Measurements from ENCODE around the gene RPL12. TPM values are rescaled to one million over a fixed set of nuclear protein-coding genes. Genes with fewer than 3 reads are reported as not detected.

RPL12 gene
- total and polyA plus RNA-seq, 9 of the 15 experiments (the other 6 are each of a cell fraction or from before 2014, with no cell fraction given): 1,614 to 4,558 (median 2,531) TPM

DNA sequence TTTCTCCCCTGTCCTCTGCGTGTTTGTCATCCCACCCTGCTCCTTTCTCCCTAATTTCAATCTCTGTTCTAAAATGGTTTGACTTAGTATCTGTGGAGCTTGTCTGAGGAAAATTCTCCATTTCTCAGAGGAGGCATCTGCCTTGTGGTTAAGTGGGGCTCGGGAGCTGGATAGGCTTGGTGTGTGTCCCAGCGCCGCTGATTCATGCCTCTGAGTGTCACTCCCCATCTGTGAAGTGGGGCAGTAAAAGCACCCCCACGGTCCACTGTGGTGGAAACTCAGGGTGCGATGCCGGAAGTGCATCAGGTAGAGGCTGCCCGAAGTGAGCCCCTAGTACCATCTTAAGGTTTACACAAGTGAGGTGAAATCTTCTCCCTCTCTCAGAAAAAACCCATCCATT lies 37.7 kb upstream of the RPL12 start:
- Histone ChIP-seq H3K4me3 (no peak overlapping the region), H3K9me1 (ENCODE audit: control insufficient read depth, insufficient read depth, low read length) (no peaks in the 10 kb centered on the region), H3K4me1 (replicated peaks in 1 of 2; ENCODE audit: control insufficient read depth in 2 of 2, insufficient read depth in 2 of 2, low read length in 2 of 2) (peaks cover 0 to 16% of the 10 kb centered on the region in 2 experiments; a peak in 2 of 5 replicates), H3K27me3 (ENCODE audit: control insufficient read depth in 2 of 2, insufficient read depth in 2 of 2, low read length in 2 of 2) (no peaks in the 10 kb centered on the region), H2AFZ (ENCODE audit: low read depth, low read length) (no peak overlapping the region), H3K79me2 (ENCODE audit: control insufficient read depth, insufficient read depth, low read length) (no peaks in the 10 kb centered on the region), H3K9me3 (replicated peaks; ENCODE audit: control insufficient read depth, insufficient read depth, low read depth, low read length) (no peaks in the 10 kb centered on the region), H3K36me3 (ENCODE audit: control insufficient read depth, insufficient read depth, low read length) (peaks cover 17% of the 10 kb centered on the region; the same call in 1 of the 3 replicates), H3K4me2 (ENCODE audit: insufficient read depth, low read length) (no peak overlapping the region), H4K20me1 (replicated peaks; ENCODE audit: control insufficient read depth, insufficient read depth, low read length) (no peaks in the 10 kb centered on the region), H3K27ac (ENCODE audit: extremely low read depth, low read depth, low read length) (no peak overlapping the region), H3K9ac (ENCODE audit: insufficient read depth in 1 of 2, low read depth in 2 of 2, low read length in 2 of 2) (no peak overlapping the region)
- ATAC-seq: no peak
- intact Hi-C loops (cut with micrococcal nuclease) (no loop called here), in situ Hi-C loops (cut with MboI) (no loop called here)
- CTCF ChIA-PET (ENCODE audit: low intra/inter-chr PET ratio): no interaction called here
- DNase-seq (ENCODE audit: extremely low read depth in 1 of 4, low spot score in 3 of 4): no peak
- BruUV-seq (replicated peaks): no TSS peak
- no peak for FAIRE-seq
- TF ChIP-seq HDAC1 (IDR thresholded peaks at IDR 0.05): no peak
- no peak for TF ChIP-seq EP300 (IDR thresholded peaks at IDR 0.05; ENCODE audit: low read length)
- TF ChIP-seq SMAD2 (IDR thresholded peaks at IDR 0.05; ENCODE audit: low read depth, low read length): no peak
- no peak for TF ChIP-seq MYNN (IDR thresholded peaks at IDR 0.05)
- no peak for TF ChIP-seq MYNN (CRISPR knock-in tag; IDR thresholded peaks at IDR 0.05)
- TF ChIP-seq, protein P1, sequence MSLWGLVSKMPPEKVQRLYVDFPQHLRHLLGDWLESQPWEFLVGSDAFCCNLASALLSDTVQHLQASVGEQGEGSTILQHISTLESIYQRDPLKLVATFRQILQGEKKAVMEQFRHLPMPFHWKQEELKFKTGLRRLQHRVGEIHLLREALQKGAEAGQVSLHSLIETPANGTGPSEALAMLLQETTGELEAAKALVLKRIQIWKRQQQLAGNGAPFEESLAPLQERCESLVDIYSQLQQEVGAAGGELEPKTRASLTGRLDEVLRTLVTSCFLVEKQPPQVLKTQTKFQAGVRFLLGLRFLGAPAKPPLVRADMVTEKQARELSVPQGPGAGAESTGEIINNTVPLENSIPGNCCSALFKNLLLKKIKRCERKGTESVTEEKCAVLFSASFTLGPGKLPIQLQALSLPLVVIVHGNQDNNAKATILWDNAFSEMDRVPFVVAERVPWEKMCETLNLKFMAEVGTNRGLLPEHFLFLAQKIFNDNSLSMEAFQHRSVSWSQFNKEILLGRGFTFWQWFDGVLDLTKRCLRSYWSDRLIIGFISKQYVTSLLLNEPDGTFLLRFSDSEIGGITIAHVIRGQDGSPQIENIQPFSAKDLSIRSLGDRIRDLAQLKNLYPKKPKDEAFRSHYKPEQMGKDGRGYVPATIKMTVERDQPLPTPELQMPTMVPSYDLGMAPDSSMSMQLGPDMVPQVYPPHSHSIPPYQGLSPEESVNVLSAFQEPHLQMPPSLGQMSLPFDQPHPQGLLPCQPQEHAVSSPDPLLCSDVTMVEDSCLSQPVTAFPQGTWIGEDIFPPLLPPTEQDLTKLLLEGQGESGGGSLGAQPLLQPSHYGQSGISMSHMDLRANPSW (CRISPR knock-in tag; IDR thresholded peaks at IDR 0.05): no peak
- TF ChIP-seq TCF3 (CRISPR knock-in tag; IDR thresholded peaks at IDR 0.05): no peak
- no peak for TF ChIP-seq NCOA1 (IDR thresholded peaks at IDR 0.05; ENCODE audit: low read depth)
- TF ChIP-seq FOXJ2 (tag; IDR thresholded peaks at IDR 0.05): no peak
- no peak for TF ChIP-seq ZNF79 (CRISPR knock-in tag; IDR thresholded peaks at IDR 0.05; ENCODE audit: low read depth)
- POLR2A ChIA-PET: interaction anchor here (0.5 to 1.2 kb wide), 4 partner anchors 10 to 276 kb away, joined by 3 to 4 read pairs (median 3); no protein-coding TSS in a partner anchor
- 52% methylated on average over 8 of the region's 8 CpGs for WGBS (ENCODE audit: insufficient coverage, low coverage, missing lambda C conversion rate)

Measured in K562 (cell line).